NCI-H1092 treated with DMSO at 0.1 percent for 48 hours (cell line): ENCODE measurements around the gene DDOST.
A peak's percentile ranks its signal among the peaks of the same experiment; 100 is the strongest.

Experiments used
- DNase-seq: peaks from one replicate; lab custom pipeline; 2025; lab: John Stamatoyannopoulos, UW

The DDOST gene

DNA sequence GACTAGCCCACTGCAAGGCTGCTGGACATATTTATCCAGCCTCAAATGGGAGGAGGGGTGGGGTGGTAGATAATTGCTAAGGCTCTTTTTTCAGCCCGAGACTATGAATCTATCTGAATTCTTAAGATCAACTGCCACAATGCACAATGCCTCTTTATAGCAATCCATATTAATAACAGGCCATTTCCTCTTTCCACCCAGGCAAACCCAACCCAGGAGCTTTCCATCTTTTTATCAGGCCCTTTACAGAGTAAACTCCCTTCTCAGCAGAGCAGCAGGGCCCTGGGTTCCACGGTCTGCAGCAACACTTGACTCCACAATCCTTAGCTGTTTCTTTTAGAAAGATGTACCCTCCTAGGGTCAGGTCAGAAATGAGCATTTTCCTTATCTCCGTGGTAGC is 806 bp downstream of the DDOST start:
- no peak for DNase-seq

DNA sequence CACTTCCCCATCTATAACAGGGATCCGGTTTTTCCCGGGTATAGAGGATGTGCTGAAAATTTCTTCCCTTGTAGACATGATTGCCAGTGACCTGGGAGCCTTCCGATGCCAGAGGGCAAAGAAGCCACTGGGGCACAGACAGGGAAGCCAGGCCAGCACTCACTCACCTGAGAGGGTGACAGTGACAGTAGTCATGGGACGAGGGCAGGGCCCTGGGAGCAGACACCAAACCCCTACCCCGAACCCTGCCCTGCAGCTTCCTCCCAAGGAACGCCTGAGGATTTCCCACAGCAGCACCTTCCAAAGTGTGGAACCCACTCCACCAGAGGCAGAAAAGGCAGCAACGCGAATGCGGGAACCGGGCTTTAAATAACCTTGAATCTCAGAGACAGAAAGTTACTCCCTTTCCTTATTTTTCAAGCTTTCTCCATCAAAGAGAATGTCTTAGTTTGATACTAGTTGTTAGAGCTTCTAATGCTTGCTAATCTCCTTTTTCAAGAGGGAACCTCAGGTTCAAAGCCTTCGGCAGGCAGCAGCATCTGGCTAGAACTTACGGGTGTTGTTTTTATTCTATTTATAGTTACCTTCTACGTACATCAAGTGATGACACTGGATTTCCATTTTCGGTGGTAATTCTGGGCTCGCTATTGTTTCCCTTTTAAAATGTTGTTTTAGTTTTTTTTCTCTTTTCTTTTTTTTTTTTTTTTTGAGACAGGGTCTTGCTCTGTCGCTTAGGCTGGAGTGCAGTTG is 2.8 kb downstream of the DDOST start:
- no peak for DNase-seq

DNA sequence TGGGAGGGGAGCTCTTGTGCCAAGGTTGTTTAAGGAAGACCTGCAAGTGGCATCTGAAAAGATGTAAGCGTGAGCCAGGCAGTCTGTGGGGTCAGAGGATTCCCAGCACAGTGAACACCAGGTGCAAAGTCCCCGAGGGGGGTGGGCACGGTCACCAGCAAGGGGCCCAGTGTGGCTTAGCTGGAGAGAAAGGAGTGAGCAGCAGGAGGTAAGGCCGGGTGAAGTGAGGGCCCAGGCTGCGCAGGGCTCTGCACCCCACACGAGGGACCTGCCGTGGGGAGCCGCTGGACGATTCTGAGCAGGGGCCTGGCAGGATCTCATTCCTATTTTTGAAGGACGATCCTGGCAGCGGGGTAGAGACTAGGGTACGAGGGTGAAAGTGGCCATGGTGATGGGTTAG is 4.1 kb downstream of the DDOST start:
- no peak for DNase-seq

DNA sequence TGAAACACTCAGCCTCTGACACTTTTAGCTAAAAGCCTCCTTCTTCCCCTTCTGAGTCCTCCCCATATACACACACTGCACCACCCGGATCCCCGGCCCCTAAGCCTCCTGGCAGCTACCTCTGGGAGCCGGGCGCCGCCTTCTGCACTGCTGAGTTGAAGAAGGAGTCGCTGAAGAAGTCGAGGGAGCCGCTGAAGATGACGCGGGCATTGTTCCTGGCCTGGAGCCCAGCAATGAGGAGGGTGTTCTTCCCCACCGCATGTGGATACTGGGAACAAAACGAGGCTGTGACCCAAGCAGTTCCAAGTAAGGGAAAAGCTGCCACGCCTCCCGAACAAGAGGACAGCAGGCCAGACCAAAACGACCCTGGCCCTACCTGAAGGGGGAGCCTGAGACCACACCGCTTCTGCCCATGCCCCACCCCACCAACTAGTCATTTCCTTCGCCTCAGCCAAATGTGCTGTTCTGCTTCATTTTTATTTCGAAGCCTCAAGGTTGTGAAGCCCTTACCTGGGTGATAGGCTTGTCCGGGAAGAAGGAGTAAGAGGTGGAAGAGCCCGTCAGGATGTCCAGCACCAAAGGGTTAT is 7.0 kb downstream of the DDOST start:
- DNase-seq = no peak

DNA sequence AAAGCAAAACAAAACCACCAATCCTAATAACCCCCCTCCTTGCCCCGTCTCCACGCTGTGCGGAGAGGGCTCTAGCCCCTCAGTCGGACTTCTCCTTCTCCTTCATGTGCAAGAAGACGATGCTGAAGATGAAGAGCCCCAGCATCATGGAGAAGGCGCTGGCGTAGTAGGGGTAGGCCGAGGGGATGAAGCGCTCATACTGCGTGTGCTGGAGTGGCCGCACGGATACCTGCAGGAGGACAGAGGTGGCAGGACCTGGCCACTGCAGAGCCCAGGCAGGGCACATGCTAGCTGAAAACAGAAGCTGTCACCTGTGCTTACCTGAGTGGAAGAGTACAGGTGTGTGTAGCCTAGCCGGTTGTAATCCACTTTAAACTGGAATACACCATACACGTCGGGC is 8.9 kb downstream of the DDOST start:
- DNase-seq = no peak

DNA sequence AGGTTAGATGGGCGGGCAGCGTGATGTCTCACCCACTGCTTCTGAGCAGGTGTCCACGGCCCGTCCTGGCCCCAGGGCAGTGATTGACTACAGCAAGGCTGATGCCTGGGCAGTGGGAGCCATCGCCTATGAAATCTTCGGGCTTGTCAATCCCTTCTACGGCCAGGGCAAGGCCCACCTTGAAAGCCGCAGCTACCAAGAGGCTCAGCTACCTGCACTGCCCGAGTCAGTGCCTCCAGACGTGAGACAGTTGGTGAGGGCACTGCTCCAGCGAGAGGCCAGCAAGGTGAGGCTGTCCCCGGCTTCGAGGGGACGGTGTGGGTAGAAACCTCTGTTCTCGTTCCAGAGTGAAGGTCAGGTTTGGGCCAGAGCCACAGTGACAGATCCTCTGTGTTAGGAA is 12.2 kb downstream of the DDOST start:
- DNase-seq = no peak

DNA sequence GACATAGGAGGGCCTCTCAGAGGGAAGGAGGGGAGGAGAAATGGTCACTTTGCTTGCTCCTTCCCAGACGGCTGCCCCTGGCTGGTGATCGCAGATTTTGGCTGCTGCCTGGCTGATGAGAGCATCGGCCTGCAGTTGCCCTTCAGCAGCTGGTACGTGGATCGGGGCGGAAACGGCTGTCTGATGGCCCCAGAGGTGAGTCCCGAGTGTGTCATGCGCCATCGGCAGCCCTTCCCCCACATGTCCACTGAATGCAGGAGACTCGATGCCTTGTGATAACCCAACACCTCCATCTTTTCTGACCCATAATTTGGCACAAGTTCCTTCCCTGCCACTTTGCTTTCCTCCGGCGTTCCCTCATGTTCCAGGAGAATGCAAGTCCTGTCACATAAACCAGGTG is 12.7 kb downstream of the DDOST start:
- no peak for DNase-seq

DNA sequence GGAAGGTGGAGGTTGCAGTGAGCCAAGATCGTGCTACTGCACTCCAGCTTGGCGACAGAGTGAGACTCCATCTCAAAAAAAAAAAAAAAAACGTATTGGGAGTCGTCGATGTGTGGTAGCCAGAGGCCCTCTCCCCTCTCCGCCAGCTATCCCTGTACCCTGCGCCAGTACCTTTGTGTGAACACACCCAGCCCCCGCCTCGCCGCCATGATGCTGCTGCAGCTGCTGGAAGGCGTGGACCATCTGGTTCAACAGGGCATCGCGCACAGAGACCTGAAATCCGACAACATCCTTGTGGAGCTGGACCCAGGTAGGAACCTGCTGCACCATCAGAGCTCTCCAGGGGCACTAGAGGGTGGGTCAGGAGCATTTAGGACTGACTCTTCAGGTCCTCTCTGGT is 15.8 kb downstream of the DDOST start:
- DNase-seq = no peak

DNA sequence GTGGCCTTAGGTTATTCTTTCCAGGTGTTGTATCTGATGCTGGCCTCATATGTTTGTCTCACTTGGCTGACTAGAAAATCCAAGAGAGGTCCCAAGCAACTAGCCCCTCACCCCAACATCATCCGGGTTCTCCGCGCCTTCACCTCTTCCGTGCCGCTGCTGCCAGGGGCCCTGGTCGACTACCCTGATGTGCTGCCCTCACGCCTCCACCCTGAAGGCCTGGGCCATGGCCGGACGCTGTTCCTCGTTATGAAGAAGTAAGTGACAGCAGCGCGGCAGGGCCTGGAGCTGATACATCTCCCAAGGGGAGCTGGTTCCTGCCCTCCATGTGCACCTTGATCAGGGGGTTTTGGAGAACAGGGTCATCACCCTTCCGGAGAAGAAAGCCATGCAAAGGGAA is 16.8 kb downstream of the DDOST start:
- DNase-seq = no peak

DNA sequence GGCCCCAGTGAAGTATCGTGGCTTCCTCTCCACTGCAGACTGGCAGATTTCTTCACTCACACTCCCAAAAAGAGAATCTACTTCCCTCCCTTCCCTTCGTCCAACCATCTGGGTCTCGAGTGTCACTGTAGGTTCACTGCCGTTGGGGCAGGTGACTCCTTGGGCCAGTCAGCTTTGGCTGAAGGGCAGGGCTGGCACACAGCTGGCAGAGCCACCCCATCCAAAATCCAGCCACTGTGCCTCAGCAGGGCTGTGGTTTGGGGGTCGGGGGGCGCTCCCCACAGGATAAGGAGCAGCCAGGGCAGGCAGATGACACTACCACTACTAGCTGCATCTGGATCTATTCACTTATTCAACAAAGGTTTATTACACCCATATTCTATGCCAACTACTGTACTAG is 18.1 kb downstream of the DDOST start:
- no peak for DNase-seq

DNA sequence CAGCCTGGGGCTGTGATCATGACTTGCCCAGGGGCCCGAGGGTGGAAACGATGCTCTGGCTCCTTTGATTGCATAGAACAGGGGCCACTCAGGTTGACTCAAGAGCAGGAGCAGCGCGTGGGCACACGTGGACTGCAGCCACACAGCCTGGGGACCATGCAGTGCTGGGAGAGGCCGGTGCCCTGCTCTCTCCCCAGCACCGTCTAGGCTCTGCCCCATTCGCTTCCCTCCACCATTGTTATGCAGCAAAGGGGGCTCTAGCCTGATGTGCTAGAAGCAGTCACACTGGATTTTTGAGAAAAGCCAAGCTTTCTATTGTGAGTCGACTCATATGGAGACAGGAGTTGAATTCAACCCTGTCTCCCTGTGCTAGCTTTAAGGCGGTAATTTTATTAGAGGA is 19.2 kb downstream of the DDOST start:
- no peak for DNase-seq

DNA sequence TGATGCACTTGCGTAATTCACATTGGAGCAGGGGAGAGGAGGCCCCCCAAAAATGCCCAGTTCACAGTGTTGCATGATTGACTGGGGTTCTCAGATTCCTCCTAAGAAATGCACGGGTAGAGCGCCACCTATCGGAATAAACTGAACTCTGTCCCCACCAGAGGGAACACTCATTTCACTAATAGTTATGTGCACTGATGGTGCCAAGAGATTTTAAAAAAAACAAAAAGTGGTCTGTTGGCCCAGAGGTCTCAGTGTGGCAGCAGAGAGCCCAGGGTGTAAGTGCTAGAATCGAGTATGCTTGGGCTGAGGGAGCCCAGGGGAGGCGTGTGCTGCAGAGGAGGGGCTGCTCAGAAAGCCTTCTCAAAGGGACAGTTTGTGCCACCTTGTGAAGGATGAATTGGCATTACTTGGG is 21.0 kb downstream of the DDOST start:
- peak; percentile 62 for DNase-seq

DNA sequence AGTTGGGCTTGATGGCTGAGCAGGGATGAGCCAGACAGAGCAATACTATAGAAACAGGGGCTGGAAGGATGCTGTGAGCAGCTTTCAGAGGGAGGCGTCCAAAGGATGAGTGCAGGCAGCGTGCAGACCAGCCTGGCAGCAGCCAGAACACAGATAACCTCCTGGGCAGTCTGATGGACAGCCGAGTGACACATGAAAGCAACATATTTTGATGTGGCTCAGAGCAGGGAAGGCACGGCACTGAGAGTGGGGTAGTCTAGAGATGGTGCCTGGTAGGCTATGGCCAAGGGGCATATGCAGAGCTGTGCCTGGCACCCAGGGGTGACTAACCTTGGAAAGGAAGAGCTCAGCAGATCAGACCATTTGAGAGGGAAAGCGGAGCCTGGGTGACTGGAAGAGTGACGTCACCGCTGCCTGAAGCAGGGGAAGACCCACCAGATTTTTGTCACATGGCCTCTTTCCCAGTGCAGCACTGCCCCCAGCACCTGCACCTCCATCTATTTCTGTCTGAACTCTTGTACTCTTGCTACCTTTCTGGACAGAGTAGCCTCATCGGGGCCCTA is 24.3 kb downstream of the DDOST start:
- DNase-seq = no peak

DNA sequence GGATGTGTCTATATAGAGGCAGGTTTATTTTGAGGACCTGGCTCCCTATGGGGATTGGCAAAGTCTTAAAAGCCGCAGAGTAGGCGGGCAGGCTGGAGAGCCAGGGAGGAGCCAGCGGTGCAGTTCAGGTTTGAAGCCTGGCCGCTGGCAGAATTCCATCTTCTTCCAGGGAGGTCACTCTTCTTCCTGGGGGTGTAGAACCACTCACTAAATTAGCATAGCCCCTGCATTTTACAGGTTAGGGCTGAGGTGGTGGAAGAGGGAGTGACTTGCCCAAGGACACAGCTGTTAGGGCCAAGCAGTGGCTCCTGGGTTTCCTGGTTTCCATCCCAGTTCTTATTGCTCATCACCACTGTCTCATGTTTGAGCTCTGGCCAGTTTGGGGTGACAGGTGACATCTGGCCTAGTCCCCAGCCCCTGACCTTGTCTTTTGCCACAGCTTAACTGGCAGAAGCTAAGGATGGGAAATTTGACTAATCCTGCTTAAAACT is 26.5 kb downstream of the DDOST start:
- DNase-seq = peak; percentile 18

DNA sequence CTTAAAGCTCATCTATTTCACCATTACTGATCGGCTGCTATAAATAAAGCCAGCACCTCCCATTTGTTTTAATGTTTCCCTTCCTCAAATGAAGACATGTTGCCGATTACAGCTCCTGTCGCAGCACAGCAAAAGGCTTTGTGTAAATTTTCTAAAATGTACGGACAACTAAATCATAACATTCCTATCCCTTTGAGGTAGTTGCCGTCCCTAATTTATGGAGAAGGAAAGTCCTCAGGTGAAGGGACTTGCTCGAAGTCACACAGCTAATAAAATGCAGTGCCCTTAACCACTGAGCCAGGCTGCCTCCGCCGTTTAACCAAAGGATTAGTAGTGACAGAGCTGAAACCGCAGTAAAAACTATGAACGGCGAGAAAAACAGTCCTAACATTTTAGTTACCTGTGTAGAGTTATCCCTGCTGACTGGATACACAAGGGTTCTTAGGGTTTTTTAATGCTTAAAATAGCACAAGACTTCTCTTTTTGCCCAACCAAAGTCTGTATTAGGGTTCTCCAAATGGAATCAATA is 27.0 kb downstream of the DDOST start:
- no peak for DNase-seq

DNA sequence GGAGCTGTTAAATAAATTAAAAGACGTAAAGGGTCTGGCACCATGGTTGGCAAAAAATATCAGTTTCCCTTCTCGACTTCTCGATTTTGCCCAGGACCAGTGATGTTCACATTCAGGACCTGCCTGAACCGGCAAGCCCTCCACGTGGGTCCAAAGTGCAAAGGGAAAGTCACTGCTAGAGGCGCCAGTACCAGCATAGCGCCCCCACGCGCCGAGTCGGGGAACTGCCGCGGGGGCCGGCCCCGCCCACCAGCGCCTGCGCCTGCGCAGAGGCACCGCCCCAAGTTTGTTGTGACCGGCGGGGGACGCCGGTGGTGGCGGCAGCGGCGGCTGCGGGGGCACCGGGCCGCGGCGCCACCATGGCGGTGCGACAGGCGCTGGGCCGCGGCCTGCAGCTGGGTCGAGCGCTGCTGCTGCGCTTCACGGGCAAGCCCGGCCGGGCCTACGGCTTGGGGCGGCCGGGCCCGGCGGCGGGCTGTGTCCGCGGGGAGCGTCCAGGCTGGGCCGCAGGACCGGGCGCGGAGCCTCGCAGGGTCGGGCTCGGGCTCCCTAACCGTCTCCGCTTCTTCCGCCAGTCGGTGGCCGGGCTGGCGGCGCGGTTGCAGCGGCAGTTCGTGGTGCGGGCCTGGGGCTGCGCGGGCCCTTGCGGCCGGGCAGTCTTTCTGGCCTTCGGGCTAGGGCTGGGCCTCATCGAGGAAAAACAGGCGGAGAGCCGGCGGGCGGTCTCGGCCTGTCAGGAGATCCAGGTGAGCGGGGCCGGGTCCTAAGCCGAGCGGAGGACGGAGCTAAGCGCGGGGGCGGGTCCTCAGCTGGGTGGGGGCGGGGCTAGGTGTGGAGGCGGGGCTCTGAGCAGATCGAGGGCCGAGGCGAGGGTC is 27.7 kb downstream of the DDOST start, which contains the start of gene PINK1:
Gene PINK1 (plus strand): TSS at position 269 of the 875 bp plus-strand sequence. CDS start 91 bp downstream, at position 360.
- peak; percentile 78 for DNase-seq

DNA sequence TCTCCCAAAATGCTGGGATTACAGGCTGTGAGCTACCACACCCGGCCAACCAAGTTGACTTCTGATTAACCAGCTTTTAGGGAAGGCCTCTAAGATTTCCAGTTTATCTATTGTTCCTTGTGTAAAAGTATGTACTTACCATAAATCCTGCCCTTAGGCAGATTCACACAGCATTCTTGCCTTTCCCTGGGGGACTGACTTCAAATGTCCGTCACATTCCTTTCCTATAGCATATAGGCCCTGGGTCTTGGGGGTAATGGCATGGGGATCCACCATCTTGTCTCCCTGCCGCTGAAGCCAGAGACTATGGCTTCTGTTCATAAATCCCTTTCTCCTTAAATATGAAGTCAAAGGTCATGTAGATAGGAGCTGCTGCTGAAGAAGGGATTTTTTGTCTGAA is 28.8 kb downstream of the DDOST start:
- no peak for DNase-seq

DNA sequence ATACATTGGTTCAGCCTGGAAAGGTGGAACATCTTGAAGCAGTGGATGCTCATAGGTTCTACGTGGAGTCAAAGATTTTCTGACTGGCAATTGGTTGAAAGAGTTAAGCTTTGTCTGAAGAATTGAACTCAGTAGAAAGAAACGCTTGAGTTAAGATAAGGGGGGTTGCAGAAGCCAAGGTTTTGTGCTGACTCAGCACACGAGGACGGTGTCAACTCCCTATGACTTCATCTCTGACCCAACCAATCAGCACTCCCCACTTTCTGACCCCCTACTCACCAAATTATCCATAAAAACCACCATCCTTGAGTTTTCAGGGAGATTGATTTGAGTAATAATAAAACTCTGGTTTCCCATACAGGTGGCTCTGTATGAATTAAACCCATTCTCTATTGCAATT is 30.4 kb downstream of the DDOST start:
- DNase-seq = no peak

DNA sequence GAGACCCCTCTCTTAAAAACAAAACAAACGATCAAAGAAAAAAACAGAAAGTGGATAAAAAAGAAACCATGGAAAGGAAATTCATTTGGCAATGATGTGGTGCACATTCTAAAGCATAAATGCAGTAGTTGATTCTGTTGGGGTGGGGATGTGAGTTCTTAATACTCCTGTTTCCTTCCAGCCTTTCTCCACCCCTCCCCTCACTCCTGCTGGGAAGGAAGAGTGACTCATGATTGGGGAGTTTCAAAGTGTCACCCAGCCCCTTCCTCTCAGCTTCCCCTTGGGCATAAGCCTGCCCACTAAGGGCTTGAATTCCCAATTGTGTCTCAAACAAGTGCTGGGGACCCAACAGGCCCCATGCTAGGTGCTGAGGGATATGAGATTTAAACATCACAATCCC is 34.6 kb downstream of the DDOST start:
- DNase-seq = no peak

DNA sequence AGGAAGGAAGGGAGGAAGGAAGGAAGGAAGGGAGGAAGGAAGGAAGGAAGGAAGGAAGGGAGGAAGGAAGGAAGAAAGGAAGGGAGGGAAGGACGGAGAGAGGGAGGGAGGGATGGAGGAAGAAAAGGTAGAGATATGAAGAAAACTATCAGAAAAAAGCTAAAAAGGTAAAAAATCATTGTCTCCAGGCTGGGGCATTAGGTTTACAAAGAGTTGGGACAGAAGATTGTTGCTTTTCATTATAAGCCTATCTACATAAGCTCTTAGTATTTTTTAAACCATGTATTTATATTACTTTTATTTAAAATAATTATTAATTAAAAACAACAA is 35.1 kb downstream of the DDOST start:
- no peak for DNase-seq

DNA sequence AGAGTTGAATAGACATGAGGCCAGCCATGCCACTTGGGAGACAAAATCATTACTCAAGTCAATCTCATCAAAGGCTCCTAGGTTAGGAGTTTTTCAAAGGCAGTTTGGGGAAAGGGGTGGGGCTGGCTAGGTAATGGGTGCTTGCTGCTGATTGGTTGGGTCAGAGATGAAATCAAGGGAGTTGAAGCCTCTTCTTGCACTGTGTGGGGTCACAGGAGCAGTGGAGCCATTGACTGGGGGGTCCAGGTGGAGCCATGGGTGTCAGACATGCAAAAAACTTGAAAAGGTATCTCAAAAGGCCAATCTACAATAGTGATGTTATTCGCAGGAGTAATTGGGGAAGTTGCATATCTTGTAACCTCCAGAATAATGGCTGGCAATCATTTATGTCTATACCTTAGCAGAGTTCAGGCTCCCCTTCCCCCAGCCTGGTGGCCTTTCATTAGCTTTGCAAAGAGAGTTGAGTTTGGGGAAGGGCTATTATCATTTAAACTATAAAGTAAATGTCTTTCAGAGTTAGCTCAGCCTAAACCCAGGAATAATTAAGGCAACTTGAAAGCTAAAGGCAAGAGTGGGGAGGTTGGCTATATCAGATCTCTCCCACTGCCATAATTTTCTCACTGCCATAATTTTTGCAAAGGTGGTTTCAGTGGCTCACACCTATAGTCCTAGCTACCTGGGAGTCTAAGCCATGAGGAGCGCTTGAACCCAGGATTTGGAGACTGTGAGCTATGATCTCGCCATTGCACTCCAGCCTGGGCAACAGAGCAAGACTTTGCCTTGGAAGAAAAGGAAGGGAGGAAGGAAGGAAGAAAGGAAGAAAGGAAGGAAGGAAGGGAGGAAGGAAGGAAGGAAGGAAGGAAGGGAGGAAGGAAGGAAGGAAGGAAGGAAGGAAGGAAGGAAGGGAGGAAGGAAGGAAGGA is 35.7 kb downstream of the DDOST start:
- no peak for DNase-seq
